Activated effector memory CD4-positive, alpha-beta T cell treated with anti-CD3 and anti-CD28 coated beads, Interleukin-2, amount 50 U/mL, for 16 hours (primary cell): ENCODE data around the gene SPECC1.
"Not testable (repeated sequence)": the region's sequence is repeated elsewhere in the genome, so short reads cannot be mapped to it uniquely, and the experiment has no call there.

Experiments
- DNase-seq: peaks from one replicate; pipeline ENCODE4 v3.0.0-alpha.2; 2020

The SPECC1 gene

DNA sequence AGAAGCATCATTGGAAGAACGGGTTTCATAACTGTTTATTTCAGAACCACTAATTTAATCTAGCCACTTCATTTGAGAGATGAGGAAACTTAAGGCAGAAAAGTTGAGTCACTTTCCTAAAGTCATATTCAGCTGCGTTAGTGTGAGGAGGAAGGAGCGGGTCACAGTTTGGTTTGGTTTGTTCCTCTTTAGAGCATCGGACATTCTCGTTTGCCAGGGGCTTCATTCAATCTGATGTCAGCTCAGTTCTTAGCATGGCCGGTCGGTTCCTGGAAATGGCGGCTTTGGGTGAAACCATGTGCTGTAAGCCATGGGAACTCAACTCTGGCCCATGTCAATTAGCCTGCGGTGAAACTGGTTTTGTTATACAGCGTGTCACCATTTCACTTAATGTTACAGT lies 271.7 kb downstream of the SPECC1 start:
- no peak for DNase-seq

DNA sequence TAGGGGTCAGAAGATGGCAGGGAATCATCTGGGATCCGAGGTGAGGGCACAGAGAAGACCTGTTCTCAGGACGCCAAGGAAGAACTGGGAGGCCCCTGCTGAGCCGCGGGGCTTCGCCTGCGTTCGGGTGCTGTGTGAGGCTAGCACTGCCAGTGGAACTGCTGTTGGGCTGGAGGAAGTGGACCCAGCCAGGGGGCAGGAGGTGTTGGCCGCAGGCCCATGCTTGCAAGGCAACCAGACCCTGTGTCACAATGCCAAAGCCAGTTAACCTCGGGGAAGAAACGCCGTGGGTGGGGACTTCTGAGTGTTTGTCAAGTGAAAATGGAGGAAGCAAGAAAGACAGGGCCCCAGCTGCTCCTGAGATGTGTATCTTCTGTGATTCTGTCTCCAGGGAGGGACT lies 272.7 kb downstream of the SPECC1 start:
- no peak for DNase-seq

DNA sequence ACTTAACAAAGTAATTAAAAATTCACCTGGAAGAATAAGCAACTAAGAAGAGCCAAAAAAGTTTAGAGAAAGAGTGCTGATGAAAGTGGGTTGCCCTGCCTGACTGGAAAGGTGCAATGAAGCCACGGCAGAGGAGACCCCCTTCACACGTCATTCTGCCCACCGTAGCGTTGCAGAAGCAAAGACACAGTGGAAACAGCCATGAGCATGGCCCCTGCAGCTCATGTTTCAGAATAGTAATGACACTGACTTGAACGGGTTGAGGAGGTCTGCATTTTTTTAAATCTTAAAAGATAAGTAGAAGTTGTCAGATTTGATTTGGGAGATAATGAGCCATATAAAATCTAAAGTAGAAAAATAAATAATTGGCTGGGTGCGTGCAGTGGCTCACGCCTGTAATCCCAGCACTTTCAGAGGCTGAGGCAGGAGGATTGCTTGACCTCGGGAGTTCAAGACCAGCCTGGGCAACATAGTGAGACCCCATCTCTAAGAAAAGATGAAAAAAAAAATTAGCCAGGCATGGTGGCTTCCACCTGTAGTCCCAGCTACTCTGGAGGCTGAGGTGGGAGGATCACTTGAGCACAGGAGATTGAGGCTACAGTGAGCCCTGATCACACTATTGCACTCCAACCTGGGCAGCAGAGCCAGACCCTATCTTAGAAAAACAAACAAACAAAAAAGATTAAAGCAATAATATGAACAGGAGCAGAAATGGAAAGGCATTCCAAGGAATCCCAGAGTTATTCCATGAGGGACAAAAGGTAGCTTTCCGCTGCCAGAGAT lies 273.6 kb downstream of the SPECC1 start:
- DNase-seq = no peak

DNA sequence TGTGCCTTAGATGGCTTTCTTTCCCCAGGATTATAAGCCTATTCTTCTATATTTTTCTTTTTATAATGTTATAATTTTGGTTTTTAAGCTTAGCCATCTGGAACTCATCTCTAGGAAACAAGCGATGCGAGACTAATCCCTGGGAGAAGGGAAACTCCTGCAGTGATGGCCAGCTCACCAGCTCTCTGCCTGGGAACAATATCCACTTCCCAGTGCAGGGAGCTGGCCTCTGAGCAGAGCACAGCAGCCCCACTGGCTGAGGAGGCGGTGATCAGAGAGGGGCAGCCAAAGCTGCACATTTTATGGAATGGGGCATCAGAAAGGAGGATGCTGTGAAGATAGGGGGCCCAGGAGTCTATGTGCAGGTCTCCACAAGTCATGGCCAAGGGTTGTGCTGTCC lies 274.9 kb downstream of the SPECC1 start:
- DNase-seq = no peak

DNA sequence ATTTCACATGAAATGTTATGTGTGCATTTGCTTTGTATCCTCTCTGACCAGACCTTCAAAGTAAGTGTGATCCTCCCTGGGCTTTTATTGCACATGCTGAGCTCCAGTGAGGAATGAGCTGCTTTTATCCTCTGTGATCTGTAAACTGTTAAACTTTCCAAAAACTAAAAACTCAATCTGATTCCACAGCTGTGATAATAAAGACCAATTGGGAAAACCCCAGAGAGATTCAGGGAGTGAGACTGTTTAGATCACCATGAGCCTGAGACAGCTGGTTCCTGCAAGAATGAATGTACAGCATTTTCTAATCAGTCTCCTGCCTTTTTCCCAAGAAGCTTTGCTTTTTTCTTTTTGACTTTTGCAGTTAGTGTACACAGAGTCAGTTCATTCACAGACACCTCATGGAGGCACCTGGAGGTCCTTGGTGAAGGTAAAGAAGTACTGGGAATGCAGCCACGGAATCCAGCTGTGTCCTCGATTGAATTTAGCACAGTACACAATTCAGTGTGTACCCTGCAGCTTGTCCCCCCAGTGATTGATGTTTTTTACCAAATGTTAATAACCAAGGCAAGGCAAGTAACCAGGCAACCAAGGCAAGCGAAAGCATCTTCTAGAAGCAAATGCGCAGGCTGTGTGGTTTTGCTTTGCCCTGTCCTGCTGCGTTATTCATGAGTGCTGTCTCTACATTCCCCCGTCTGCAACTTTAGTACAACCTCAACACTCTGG lies 275.6 kb downstream of the SPECC1 start:
- DNase-seq = no peak

DNA sequence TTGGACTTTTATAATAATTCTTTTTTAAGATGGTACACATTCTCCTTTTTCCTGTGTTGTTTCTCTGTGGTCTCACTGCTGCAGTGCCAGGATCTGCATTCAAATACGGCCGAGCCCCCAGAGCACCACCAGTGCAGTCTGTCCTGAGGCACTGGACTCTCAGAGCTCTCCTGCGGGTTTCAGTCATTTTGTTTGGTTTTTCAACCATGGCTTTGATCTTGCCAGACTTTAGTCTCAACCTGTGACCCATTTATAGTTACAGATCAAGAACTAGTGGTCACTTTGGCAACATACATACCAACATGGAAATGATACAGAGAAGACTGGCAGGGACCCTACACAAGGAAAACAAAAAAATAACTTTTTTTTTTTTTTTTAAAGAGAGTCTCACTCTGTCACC lies 280.8 kb downstream of the SPECC1 start:
- DNase-seq = no peak

DNA sequence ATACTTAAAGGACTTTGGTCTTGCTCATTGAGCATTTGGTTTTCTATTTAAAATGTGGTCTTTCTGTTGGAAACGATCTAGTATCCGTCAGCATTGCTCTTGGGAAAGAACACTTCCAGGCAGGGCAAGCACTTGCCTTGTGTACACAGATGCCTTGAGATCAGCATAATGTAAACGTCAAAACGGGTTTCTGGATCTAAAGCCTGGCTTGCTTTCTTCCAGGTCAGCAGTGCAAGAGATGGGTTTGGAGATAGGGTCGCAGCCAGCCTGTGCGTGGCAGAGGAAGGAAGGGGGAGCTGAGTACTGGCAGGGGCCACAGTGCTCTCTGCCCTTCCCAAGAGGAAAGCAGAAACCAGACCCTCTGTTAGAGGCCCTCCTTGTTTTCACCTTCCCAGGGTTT lies 282.7 kb downstream of the SPECC1 start:
- DNase-seq = no peak

DNA sequence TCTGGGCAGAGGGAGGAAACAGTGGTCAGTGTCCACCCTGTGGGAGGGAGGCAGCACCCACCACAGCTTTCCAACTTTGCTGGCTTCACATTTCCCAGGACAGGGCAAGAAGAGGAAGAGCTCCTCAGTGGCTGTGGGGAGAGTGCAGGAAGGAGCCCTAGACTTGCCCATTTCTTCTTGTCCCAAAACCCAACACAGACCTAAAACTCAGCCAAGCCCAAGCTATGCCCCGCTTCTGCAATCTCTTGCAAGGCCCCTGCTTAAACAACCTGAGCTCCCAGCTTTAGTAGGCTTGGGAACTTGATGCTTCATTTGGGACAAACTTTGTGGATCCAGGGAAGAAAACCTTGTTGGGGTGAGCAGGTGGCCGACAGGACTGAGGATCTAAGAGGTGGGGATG lies 284.3 kb downstream of the SPECC1 start:
- no peak for DNase-seq

DNA sequence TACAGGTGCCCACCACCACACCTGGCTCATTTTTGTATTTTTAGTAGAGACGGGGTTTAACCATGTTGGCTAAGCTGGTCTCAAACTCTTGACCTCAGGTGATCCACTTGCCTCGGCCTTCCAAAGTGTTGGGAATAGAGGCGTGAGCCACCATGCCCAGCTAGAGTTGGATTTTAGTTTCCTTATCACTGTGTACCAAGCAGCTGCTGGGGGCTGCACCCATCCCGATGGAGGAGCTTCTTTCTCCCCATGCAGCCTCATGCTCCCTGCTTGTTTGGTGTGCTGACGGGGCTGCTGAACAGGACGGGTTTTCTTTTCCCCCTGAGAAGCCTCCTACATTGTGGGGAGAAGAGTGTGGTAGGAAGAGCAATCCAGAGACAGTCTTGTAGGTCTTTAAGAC lies 285.0 kb downstream of the SPECC1 start:
- no peak for DNase-seq

DNA sequence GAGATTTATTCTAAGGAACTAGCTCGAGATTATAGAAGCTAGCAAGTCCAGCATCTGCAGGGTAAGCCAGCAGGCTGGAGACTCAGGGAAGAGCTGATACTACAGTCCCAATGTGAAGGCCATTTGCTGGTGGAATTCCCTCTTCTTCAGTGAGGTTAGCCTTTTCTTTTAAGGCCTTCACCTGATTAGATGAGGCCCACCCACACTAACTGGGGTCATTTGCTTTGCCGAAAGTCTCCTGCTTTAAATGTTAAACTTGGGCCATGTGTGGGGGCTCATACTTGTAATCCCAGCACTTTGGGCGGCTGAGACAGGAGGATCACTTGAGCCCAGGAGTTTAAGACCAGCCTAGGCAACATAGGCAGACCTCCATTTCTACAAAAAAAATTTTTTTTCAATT lies 289.9 kb downstream of the SPECC1 start:
- DNase-seq = no peak

DNA sequence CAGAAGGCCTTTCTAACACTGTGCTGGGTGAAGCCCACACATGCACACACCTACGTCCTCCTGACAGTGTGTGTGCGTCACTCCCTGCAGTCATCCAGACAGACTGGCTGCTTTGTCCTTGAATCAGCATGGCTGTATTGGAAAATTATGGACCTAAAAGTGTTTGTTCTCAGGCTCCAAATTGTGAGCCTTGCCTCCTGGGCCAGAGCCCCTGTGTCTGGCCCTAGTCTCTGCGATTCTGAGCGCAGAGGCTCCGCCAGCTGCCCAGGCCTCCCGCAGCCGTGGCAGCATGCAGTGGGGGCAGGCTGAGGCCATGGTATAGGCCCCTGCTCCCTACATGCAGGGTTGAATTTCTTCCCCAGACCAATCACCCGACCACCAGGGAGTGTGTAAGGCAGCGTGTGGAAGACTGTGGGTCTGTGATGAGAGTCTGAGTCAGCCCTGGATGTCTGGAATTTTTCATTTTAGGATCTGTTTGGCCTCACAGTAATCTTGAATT lies 291.3 kb downstream of the SPECC1 start:
- no peak for DNase-seq

DNA sequence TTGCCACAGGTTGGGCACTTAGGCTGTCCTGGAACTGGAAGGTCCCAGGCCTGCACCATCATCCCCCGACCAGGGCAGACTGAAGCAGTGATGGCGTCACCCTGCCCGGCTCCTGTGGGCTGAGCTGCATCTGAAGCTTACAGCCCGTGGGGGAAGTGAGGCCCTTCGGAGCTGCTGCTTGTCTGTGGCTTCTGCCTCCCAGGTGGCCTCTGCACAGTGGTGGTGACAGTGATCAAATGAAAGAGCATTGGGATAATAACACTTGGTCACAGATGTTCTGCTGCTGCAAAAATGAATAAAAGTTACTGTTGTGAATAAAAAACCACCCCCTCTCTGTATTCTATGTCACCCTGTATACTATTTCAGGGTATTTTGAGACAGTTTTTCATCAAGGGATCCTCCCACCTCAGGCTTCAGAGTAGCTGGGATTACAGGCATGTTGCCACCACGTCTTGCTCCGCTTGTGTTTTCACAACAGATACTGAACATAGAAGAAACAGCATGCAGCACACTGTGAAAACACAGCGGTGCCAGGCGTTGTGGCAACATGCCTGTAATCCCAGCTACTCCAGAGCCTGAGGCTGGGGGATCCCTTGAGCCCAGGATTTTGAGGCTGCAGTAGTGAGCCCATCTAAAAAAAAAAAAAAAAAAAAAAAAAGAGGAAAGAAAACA lies 293.2 kb downstream of the SPECC1 start:
- DNase-seq = no peak

DNA sequence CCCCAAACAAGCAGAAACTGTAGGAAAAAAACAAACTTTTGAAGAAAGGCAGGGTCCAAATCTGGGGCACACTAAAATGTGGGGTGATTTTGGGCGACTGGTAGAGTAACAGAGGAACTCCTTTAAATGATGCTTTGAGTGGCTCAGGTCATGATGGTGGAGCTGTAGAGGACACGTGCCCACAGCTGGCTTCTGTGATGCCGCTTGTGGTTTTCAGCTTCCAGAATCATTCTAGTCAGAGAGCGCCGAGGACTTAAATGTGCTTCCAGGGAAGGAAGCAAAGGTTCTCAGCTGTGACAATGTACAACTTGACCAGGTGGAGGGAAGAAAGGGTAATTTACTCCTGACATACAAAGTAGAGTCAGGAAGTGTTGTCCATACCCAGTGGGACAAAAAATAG lies 295.8 kb downstream of the SPECC1 start:
- no peak for DNase-seq

DNA sequence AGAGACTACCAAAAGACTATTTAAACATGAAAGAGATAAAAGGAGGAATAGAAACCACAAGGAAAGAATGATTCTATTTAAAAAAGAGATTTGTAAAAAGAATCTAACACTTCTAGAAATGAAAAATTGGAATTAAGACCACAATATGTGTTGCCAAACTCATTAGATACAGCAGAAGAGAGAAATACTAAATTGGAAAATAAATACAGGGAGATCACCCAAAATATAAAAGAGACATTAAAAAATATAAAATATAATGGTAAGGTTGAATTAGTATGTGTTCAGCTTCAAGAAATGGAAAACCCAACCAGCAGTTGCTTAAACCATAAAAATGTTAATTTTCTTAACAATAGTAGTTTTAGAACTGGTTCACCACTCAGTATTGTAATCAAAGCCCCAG lies 297.8 kb downstream of the SPECC1 start:
- no peak for DNase-seq

DNA sequence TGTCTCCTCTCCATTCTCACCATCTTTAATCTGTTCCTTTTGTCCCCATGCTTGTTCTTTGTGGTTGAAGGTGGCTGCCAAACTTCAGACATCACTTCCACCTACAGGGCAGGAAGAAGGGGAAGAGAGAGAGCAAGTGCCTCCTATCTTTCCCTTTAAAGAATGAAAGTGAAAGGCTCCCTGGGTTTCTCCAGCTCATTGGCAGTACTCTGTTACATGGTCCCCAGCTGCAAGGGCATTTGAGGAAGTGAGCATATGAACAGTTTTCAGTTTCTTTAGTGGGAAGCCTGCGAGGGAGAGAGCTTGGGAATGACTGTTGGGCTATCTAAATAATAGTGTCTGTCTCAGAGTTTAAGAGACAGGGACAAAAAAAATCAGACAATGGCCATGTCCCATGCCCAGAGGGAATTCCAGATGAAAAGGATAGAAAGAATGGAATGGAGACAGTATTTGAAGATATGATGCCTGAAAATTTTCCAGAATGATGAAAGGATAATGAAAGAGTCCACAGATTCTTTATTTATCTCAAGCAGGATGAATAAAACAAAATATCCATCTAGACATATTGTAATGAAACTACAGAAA lies 298.3 kb downstream of the SPECC1 start:
- DNase-seq = no peak

DNA sequence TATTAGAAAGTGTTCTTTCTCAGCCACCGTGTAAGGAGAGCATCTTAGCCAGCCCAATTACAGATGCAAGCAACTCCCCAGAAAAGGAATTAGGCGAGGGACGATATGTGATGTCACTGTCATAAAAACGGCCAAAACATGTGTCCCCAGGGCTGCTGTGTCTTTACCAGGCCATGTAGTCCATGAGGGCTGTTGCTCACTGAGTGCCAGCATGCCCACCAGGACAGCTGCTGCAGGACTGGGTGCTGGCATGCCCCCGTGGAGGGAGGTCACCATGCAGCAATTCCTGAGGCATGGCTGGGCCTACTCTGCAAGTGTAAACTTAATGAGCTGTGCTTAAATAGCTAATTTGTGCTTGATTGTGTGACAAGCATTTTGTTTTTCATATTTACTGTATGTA lies 301.3 kb downstream of the SPECC1 start:
- no peak for DNase-seq

DNA sequence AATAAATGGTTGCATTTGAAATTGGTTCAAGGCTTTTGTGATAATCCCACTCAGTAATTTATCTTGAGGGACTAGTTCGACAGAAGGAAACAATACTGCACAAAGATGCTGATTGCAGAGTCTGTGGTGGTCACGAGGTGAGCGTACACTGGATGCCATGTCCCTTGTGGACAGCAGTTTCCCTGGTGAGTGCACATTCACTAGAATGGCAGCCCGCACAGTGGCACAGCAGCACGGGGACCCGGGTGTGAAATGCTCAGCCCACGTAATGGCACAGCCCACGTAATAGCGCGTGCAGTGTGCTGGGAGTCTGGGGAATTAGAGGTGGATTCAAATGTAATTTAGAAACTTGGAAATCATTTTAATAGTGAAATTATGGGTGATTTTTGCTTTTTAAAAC lies 304.1 kb downstream of the SPECC1 start:
- DNase-seq = no peak

DNA sequence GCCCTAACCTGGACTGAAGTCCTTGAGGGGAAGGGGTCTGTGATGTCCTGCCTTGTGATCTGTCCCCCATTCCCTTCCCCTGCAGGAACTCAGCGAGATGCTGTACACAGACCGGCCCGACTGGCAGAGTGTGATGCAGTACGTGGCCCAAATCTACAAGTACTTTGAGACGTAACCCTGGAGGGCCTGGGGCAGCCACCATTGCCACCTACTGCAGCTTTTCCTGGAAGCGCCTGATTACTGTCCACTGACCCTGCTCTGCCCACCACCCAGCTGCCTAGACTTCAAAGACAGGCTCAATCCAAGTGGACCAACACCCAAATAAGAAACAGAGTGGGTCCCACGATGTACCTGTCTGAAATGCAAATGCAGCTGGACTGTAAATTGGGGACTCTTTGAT lies 304.7 kb downstream of the SPECC1 start:
- DNase-seq = no peak

DNA sequence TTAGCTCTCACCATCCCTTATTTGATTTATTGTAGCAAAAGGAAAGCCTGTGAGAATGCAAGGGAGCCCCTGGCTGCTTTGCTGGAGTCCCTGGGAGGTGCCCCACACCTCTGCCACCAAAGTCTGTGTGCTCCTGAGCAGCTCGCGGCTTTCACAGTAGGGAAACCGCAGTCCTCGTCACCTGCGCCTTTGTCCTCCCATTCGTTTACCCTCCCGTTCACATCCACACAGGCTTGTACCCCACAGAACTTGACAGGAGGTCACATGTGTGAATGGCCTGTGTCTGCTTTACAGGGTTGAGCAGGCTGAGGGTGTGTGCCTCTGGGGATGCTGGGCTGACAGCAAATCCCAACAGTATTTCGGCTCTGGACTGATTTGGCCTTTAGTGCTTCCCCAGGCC lies 305.7 kb downstream of the SPECC1 start:
- DNase-seq = no peak

DNA sequence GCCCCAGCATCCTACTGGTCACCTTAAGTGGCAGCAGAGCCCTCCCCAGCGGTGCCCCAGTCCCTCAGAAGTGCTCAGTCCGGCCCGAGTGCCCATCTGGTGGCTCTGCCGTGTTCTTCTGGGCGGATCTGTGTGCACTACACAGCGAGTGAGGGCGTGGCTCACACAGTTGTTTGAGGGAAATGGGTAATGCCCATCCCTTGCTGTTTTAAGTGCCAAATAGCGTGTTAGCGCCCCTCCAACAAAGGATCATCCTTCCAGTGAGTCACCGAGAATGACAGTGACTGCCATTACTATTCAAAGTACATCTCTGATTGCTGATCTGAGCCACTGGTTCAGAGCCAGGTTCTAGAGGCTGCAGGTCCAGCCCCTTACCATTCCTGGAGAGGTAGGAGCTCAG lies 306.2 kb downstream of the SPECC1 start:
- no peak for DNase-seq

DNA sequence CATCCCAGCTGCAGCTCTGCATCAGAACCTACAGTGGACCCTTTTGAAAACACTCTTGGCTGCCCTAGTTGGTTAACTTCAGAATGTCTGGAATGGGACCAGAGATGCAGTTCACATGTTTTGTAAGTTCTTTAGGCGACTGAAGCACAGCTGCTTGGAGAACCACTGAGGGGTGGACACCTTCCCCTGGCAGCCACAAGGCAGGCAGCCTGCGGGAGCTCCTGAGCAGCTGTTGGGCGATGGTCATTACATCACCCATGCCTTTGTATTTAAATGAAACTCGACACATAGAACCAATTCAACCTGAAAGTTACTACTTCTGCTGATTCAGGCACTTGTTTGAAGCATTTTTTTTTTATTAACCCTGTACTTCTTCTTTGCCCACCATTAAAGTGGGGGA lies 306.7 kb downstream of the SPECC1 start:
- no peak for DNase-seq

DNA sequence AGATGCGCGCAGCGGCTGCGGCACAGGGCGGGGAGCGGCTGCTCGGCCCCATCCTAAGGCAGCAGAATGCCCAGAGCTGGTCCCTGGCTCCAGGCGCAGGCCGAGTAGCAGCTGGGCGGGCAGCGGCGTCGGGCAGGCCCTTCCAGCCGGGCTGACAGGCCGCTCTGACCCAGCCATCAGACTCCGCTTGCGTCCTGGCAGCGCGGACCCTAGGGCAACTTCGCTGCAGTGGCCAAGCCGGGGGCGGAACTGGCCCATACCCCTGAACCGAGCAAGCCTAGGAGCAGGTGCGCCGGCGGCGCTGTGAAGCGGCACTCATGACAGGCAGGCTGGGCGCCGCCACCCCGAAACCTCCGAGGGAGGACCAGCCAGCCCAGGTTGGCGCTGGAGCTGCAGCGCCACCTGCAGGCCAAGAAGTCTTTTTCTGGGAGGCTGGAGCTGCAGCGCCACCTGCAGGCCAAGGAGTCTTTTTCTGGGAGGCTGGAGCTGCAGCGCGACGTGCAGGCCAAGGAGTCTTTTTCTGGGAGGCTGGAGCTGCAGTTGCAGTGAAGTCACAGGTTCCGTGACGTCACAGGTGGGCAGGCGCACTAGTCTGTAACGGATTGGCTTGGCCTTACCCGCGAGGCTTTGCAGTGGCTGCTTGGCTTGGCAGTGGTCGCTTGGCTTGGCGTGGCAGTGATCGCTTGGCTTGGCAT lies 311.5 kb downstream of the SPECC1 start:
- DNase-seq = peak; percentile 92

DNA sequence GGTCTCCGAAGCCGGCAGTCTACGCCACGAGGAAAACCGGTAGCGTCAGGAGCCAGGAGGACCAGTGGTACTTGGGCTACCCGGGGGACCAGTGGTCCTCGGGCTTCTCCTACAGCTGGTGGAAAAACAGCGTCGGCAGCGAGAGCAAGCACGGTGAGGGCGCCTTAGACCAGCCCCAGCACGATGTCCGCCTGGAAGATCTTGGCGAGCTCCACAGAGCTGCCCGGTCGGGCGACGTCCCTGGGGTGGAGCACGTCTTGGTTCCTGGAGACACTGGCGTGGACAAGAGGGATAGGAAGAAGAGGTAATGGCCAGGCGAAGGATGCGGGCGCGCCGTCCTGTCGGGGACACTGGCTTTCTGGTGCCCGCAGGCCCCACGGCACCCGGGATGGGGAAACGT lies 312.2 kb downstream of the SPECC1 start:
- DNase-seq = not testable (repeated sequence)
